HEK293 (cell line): Measurements from ENCODE around the gene COA8.

ENCODE experiments used
- BCL11A ChIP-seq: fragments of 450-650 bp; formaldehyde crosslinking; IDR thresholded peaks from 2 replicates; pipeline ENCODE4 v1.5.1; 2016; ENCODE audit warnings: low read depth, missing biosample characterization, missing genetic modification characterization
- EGR2 ChIP-seq: fragments of 450-650 bp; formaldehyde crosslinking; IDR thresholded peaks from 2 replicates; pipeline ENCODE4 v1.5.1; 2016; ENCODE audit warnings: low read depth, missing biosample characterization, missing genetic modification characterization
- GFI1B ChIP-seq: fragments of 450-650 bp; formaldehyde crosslinking; IDR thresholded peaks from 2 replicates; pipeline ENCODE4 v1.5.1; 2016; ENCODE audit warnings: missing biosample characterization, missing genetic modification characterization
- GLI2 ChIP-seq: fragments of 450-650 bp; formaldehyde crosslinking; IDR thresholded peaks from 2 replicates; pipeline ENCODE4; 2017; ENCODE audit warnings: missing biosample characterization, missing genetic modification characterization, low read depth, borderline replicate concordance
- GLIS1 ChIP-seq: fragments of 450-650 bp; formaldehyde crosslinking; IDR thresholded peaks from 2 replicates; pipeline ENCODE4 v1.5.1; 2016; ENCODE audit warnings: missing biosample characterization, missing genetic modification characterization
- GLIS2 ChIP-seq: fragments of 450-650 bp; formaldehyde crosslinking; IDR thresholded peaks from 2 replicates; pipeline ENCODE4 v1.5.1; 2016; ENCODE audit warnings: missing biosample characterization, missing genetic modification characterization
- IKZF3 ChIP-seq: fragments of 450-650 bp; IDR thresholded peaks from 2 replicates; pipeline ENCODE4 v1.5.0; 2018; ENCODE audit warnings: missing biosample characterization, mild to moderate bottlenecking, missing genetic modification characterization, moderate library complexity
- KLF16 ChIP-seq: fragments of 450-650 bp; formaldehyde crosslinking; IDR thresholded peaks from 2 replicates; pipeline ENCODE4 v1.5.1; 2017; ENCODE audit warnings: missing biosample characterization, missing genetic modification characterization
- SCRT1 ChIP-seq: fragments of 450-650 bp; formaldehyde crosslinking; IDR thresholded peaks from 2 replicates; pipeline ENCODE4 v1.5.1; 2016; ENCODE audit warnings: missing biosample characterization, missing genetic modification characterization, borderline replicate concordance
- SCRT2 ChIP-seq: fragments of 450-650 bp; formaldehyde crosslinking; IDR thresholded peaks from 2 replicates; pipeline ENCODE4 v1.5.1; 2016; ENCODE audit warnings: missing biosample characterization, missing genetic modification characterization
- SP3 ChIP-seq: fragments of 450-650 bp; formaldehyde crosslinking; IDR thresholded peaks from 2 replicates; pipeline ENCODE4 v1.5.1; 2016; ENCODE audit warnings: missing biosample characterization, missing genetic modification characterization
- SP7 ChIP-seq: fragments of 450-650 bp; formaldehyde crosslinking; IDR thresholded peaks from 2 replicates; pipeline ENCODE4 v1.5.1; 2016; ENCODE audit warnings: missing biosample characterization, missing genetic modification characterization
- TCF7L2 ChIP-seq: IDR thresholded peaks from 2 replicates; pipeline ENCODE4 v1.6.1; 2011; ENCODE audit warnings: low read depth, mild to moderate bottlenecking, inconsistent platforms, low read length, moderate library complexity, borderline replicate concordance
- ZBTB20 ChIP-seq: fragments of 450-650 bp; formaldehyde crosslinking; IDR thresholded peaks from 2 replicates; pipeline ENCODE4 v1.5.1; 2016; ENCODE audit warnings: missing biosample characterization, missing genetic modification characterization
- ZFHX2 ChIP-seq: fragments of 450-650 bp; formaldehyde crosslinking; conservative IDR thresholded peaks from 2 replicates; pipeline ENCODE4 v1.5.1; 2016; ENCODE audit warnings: missing biosample characterization, missing genetic modification characterization
- ZFP69B ChIP-seq: fragments of 450-650 bp; formaldehyde crosslinking; IDR thresholded peaks from 2 replicates; pipeline ENCODE4 v1.5.1; 2016; ENCODE audit warnings: missing biosample characterization, missing genetic modification characterization
- ZIC2 ChIP-seq: fragments of 450-650 bp; formaldehyde crosslinking; IDR thresholded peaks from 2 replicates; pipeline ENCODE4 v1.5.1; 2016; ENCODE audit warnings: missing biosample characterization, missing genetic modification characterization
- ZNF10 ChIP-seq: fragments of 450-650 bp; formaldehyde crosslinking; IDR thresholded peaks from 2 replicates; pipeline ENCODE4 v1.5.1; 2017; ENCODE audit warnings: missing biosample characterization, missing genetic modification characterization
- ZNF214 ChIP-seq: fragments of 450-650 bp; formaldehyde crosslinking; IDR thresholded peaks from 2 replicates; pipeline ENCODE4 v1.5.1; 2017; ENCODE audit warnings: missing biosample characterization, mild to moderate bottlenecking, missing genetic modification characterization, borderline replicate concordance
- ZNF335 ChIP-seq: fragments of 450-650 bp; formaldehyde crosslinking; conservative IDR thresholded peaks from 2 replicates; pipeline ENCODE4 v1.5.1; 2016; ENCODE audit warnings: missing biosample characterization, missing genetic modification characterization
- ZNF501 ChIP-seq: fragments of 450-650 bp; formaldehyde crosslinking; IDR thresholded peaks from 2 replicates; pipeline ENCODE4 v1.5.1; 2016; ENCODE audit warnings: missing biosample characterization, missing genetic modification characterization
- ZNF521 ChIP-seq: fragments of 450-650 bp; formaldehyde crosslinking; IDR thresholded peaks from 2 replicates; pipeline ENCODE4 v1.5.1; 2017; ENCODE audit warnings: missing biosample characterization, mild to moderate bottlenecking, missing genetic modification characterization
- ZNF544 ChIP-seq: fragments of 450-650 bp; formaldehyde crosslinking; IDR thresholded peaks from 2 replicates; pipeline ENCODE4 v1.5.0; 2017; ENCODE audit warnings: missing biosample characterization, missing genetic modification characterization
- ZNF561 ChIP-seq: fragments of 450-650 bp; IDR thresholded peaks from 2 replicates; pipeline ENCODE4 v1.5.1; 2018; ENCODE audit warnings: missing biosample characterization, missing genetic modification characterization, borderline replicate concordance
- ZNF623 ChIP-seq: fragments of 450-650 bp; formaldehyde crosslinking; IDR thresholded peaks from 2 replicates; pipeline ENCODE4 v1.5.1; 2016; ENCODE audit warnings: missing biosample characterization, missing genetic modification characterization
- ZNF660 ChIP-seq: fragments of 450-650 bp; IDR thresholded peaks from 2 replicates; pipeline ENCODE4 v1.5.1; 2018; ENCODE audit warnings: missing biosample characterization, mild to moderate bottlenecking, missing genetic modification characterization
- ZNF677 ChIP-seq: fragments of 450-650 bp; IDR thresholded peaks from 2 replicates; pipeline ENCODE4 v1.5.0; 2018; ENCODE audit warnings: missing biosample characterization, mild to moderate bottlenecking, missing genetic modification characterization, moderate library complexity
- ZNF768 ChIP-seq: fragments of 450-650 bp; formaldehyde crosslinking; IDR thresholded peaks from 2 replicates; pipeline ENCODE4 v1.5.1; 2018; ENCODE audit warnings: missing biosample characterization, mild to moderate bottlenecking, missing genetic modification characterization
- ZNF777 ChIP-seq: fragments of 450-650 bp; formaldehyde crosslinking; IDR thresholded peaks from 2 replicates; pipeline ENCODE4 v1.5.1; 2017; ENCODE audit warnings: missing biosample characterization, missing genetic modification characterization, borderline replicate concordance
- ZSCAN30 ChIP-seq: fragments of 450-650 bp; IDR thresholded peaks from 2 replicates; pipeline ENCODE4 v1.5.1; 2018; ENCODE audit warnings: missing biosample characterization, mild to moderate bottlenecking, missing genetic modification characterization, moderate library complexity
- TF ChIP-seq, protein P1 (sequence below): fragments of 450-650 bp; formaldehyde crosslinking; IDR thresholded peaks from 2 replicates; pipeline ENCODE4 v1.5.1; 2016; ENCODE audit warnings: missing biosample characterization, missing genetic modification characterization
- TF ChIP-seq, protein P2 (sequence below): fragments of 450-650 bp; formaldehyde crosslinking; conservative IDR thresholded peaks from 2 replicates; pipeline ENCODE4 v1.5.1; 2016; ENCODE audit warnings: low read depth, missing biosample characterization, missing genetic modification characterization

COA8 gene

GRCh38 chr14:103629503-103630121, 66.9 kb downstream of the COA8 start (continued):
- TF ChIP-seq SCRT2 (tag by site-specific recombination) (no peak), ZNF335 (tag by site-specific recombination) (peak; percentile 80), ZNF561 (0 out of 2 replicates have a peak, but pooled peaks have one; percentile 57), EGR2 (peak; percentile 39; the same call in 1 of the 2 replicates), IKZF3 (tag by site-specific recombination) (0 out of 2 replicates have a peak, but pooled peaks have one; percentile 42), ZSCAN30 (tag by site-specific recombination) (no peak), ZBTB20 (tag by site-specific recombination) (peak; percentile 50), GLIS1 (peak; percentile 42; the same call in 1 of the 2 replicates), ZFP69B (tag by site-specific recombination) (no peak), ZNF623 (tag by site-specific recombination) (no peak), SCRT1 (tag by site-specific recombination) (no peak), KLF16 (tag by site-specific recombination) (0 out of 2 replicates have a peak, but pooled peaks have one; percentile 38), ZNF544 (no peak), ZNF214 (tag by site-specific recombination) (no peak), ZNF677 (tag by site-specific recombination) (no peak), TCF7L2 (no peak), ZFHX2 (tag by site-specific recombination) (peak; percentile 54), ZIC2 (tag by site-specific recombination) (peak; percentile 49), ZNF10 (tag by site-specific recombination) (no peak), ZNF660 (tag by site-specific recombination) (no peak), GLI2 (tag by site-specific recombination) (no peak), BCL11A (tag by site-specific recombination) (no peak), GFI1B (tag by site-specific recombination) (no peak), SP3 (tag by site-specific recombination) (no peak), ZNF501 (tag by site-specific recombination) (no peak), ZNF521 (tag by site-specific recombination) (no peak), ZNF777 (tag by site-specific recombination) (no peak), ZNF768 (tag by site-specific recombination) (no peak), SP7 (tag by site-specific recombination) (peak; percentile 28; the same call in 1 of the 2 replicates), GLIS2 (peak; percentile 64; the same call in 1 of the 2 replicates)
- TF ChIP-seq, protein P1, sequence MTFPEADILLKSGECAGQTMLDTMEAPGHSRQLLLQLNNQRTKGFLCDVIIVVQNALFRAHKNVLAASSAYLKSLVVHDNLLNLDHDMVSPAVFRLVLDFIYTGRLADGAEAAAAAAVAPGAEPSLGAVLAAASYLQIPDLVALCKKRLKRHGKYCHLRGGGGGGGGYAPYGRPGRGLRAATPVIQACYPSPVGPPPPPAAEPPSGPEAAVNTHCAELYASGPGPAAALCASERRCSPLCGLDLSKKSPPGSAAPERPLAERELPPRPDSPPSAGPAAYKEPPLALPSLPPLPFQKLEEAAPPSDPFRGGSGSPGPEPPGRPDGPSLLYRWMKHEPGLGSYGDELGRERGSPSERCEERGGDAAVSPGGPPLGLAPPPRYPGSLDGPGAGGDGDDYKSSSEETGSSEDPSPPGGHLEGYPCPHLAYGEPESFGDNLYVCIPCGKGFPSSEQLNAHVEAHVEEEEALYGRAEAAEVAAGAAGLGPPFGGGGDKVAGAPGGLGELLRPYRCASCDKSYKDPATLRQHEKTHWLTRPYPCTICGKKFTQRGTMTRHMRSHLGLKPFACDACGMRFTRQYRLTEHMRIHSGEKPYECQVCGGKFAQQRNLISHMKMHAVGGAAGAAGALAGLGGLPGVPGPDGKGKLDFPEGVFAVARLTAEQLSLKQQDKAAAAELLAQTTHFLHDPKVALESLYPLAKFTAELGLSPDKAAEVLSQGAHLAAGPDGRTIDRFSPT (tag by site-specific recombination) = no peak
- TF ChIP-seq, protein P2, sequence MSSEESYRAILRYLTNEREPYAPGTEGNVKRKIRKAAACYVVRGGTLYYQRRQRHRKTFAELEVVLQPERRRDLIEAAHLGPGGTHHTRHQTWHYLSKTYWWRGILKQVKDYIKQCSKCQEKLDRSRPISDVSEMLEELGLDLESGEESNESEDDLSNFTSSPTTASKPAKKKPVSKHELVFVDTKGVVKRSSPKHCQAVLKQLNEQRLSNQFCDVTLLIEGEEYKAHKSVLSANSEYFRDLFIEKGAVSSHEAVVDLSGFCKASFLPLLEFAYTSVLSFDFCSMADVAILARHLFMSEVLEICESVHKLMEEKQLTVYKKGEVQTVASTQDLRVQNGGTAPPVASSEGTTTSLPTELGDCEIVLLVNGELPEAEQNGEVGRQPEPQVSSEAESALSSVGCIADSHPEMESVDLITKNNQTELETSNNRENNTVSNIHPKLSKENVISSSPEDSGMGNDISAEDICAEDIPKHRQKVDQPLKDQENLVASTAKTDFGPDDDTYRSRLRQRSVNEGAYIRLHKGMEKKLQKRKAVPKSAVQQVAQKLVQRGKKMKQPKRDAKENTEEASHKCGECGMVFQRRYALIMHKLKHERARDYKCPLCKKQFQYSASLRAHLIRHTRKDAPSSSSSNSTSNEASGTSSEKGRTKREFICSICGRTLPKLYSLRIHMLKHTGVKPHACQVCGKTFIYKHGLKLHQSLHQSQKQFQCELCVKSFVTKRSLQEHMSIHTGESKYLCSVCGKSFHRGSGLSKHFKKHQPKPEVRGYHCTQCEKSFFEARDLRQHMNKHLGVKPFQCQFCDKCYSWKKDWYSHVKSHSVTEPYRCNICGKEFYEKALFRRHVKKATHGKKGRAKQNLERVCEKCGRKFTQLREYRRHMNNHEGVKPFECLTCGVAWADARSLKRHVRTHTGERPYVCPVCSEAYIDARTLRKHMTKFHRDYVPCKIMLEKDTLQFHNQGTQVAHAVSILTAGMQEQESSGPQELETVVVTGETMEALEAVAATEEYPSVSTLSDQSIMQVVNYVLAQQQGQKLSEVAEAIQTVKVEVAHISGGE (tag by site-specific recombination) = peak; percentile 83
